ENCODE data around the gene IL11. TPM values are rescaled to one million over a fixed set of nuclear protein-coding genes. Genes with fewer than 3 reads are reported as not detected.

IL11 gene
- total and polyA plus RNA-seq, 2 of the 8 experiments (the other 6 are each of a cell fraction or from before 2014, with no cell fraction given): 1.7 to 2.8 TPM

DNA sequence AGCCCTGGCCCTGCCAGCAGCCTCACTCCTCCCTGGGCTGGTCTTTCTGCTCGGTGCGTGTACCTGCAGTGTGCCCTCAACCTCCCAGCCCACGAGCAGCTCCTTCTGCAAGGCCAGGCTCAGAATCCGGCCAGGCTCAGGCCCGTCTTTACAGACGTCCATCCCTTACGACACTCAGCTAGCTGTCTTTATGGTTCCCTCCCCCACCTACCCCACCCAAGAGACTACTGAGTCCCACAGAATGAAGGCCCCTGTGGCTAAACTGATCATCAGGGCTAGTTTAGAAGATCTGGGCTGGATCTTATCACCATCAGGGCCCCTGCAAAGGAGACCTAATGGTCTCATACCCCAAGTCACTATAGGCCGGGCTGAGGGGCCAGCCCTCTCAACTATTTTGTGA lies 55.9 kb downstream of the IL11 start:
- no peak for TF ChIP-seq TAF7 (optimal IDR thresholded peaks at IDR 0.05; ENCODE audit: borderline replicate concordance, low read depth, low read length)
- no peak for TF ChIP-seq POU5F1 (IDR thresholded peaks at IDR 0.05; ENCODE audit: low read depth, low read length)
- 0 out of 3 replicates have a peak, but pooled peaks of 1 of the 2 experiments have one; percentile 29 for TF ChIP-seq POLR2A (IDR thresholded peaks at IDR 0.05; ENCODE audit: control extremely low read depth in 1 of 2, low read depth in 2 of 2, low read length in 2 of 2)
- TF ChIP-seq HDAC2 (IDR thresholded peaks at IDR 0.05; ENCODE audit: borderline replicate concordance in 1 of 2, low read depth in 2 of 2, low read length in 2 of 2): no peak
- no peak for TF ChIP-seq BACH1 (IDR thresholded peaks at IDR 0.05; ENCODE audit: low read length)
- Histone ChIP-seq H2BK12ac (ENCODE audit: low read depth, low read length) (no peak overlapping the region), H4K5ac (ENCODE audit: insufficient read length, low read depth, low read length) (no peak overlapping the region), H2BK20ac (ENCODE audit: low read length) (no peak overlapping the region), H3K9ac (replicated peaks in 1 of 4; ENCODE audit: extremely low read depth in 1 of 4, low read depth in 3 of 4, low read length in 3 of 4) (no peak overlapping the region), H3K14ac (ENCODE audit: insufficient read length) (no peak overlapping the region), H2AK5ac (ENCODE audit: low read depth, low read length) (no peak overlapping the region), H3K9me3 (ENCODE audit: insufficient read depth in 2 of 2, low read depth in 1 of 2, low read length in 1 of 2) (no peaks in the 10 kb centered on the region), H4K20me1 (replicated peaks in 1 of 2; ENCODE audit: control insufficient read depth in 1 of 2, insufficient read depth in 2 of 2, low read length in 2 of 2) (no peaks in the 10 kb centered on the region), H3K4me2 (ENCODE audit: insufficient read depth in 1 of 2, low read depth in 2 of 2, low read length in 2 of 2) (no peak overlapping the region), H2BK15ac (ENCODE audit: low read length) (no peak overlapping the region), H4K8ac (ENCODE audit: extremely low read depth, insufficient read depth, low read length) (no peak overlapping the region), H3K4me3 (ENCODE audit: extremely low read depth in 1 of 4, insufficient read depth in 2 of 4, low read depth in 3 of 4, low read length in 4 of 4) (no peak overlapping the region), H3K27ac (ENCODE audit: low read depth, low read length) (no peak overlapping the region), H3K27me3 (replicated peaks in 1 of 4; ENCODE audit: control insufficient read depth in 3 of 4, extremely low read depth in 1 of 4, insufficient read depth in 3 of 4, low read length in 3 of 4) (no peaks in the 10 kb centered on the region), H2BK5ac (ENCODE audit: low read depth, low read length) (no peak overlapping the region), H4K91ac (replicated peaks; ENCODE audit: insufficient read length, low read length) (no peak overlapping the region), H3K23ac (ENCODE audit: insufficient read length) (no peak overlapping the region), H2BK120ac (replicated peaks; ENCODE audit: low read depth, low read length) (no peak overlapping the region), H3K4me1 (replicated peaks in 1 of 4; ENCODE audit: control insufficient read depth in 3 of 4, insufficient read depth in 4 of 4, low read length in 3 of 4) (no peaks in the 10 kb centered on the region), H3K18ac (ENCODE audit: extremely low read depth, low read length) (no peak overlapping the region), H3K23me2 (ENCODE audit: low read depth, low read length) (no peaks in the 10 kb centered on the region), H3K79me1 (ENCODE audit: low read depth, low read length) (no peaks in the 10 kb centered on the region), H3K79me2 (ENCODE audit: control insufficient read depth in 1 of 2, insufficient read depth in 2 of 2, low read length in 2 of 2) (no peaks in the 10 kb centered on the region), H3K4ac (replicated peaks; ENCODE audit: insufficient read length, low read depth, low read length) (no peak overlapping the region), H2AFZ (ENCODE audit: low read length) (no peak overlapping the region), H3K56ac (replicated peaks; ENCODE audit: insufficient read length, low read depth, low read length) (no peak overlapping the region), H3K36me3 (ENCODE audit: control insufficient read depth in 2 of 4, insufficient read depth in 4 of 4, low read length in 3 of 4) (peaks cover 5 to 11% (median 7%) of the 10 kb centered on the region in 4 experiments)
- POLR2A ChIA-PET (ENCODE audit: partially characterized antibody): interaction anchor here (1.0 to 3.1 kb wide), 10 partner anchors 7 to 86 kb away, joined by 3 to 23 read pairs (median 4); partner anchors contain the start of genes KMT5C and RPL28
- DNase-seq (ENCODE audit: low read depth in 1 of 2, low spot score in 2 of 2) (no peak), FAIRE-seq (no peak)
- CTCF ChIA-PET (ENCODE audit: partially characterized antibody): interaction anchor here (1.6 to 5.1 kb wide), 4 partner anchors 12 to 103 kb away, joined by 4 to 33 read pairs (median 9); no protein-coding TSS in a partner anchor
- 80% methylated on average over 8 of the region's 8 CpGs; no CpG with 5 or more reads in 1 of the 2 experiments for WGBS, 2 experiments (ENCODE audit: extremely low coverage in 1 of 2, insufficient coverage in 1 of 2, insufficient read length in 1 of 2, insufficient replicate concordance in 2 of 2, low coverage in 1 of 2, low lambda C conversion rate in 2 of 2, missing lambda C conversion rate in 1 of 2)
